NCI-H2171 treated with DMSO at 0.1 percent for 48 hours (cell line): ENCODE data around the gene BRF1.

ENCODE experiments used
- DNase-seq: peaks from one replicate; lab custom pipeline; 2025; lab: John Stamatoyannopoulos, UW

The BRF1 gene

DNA sequence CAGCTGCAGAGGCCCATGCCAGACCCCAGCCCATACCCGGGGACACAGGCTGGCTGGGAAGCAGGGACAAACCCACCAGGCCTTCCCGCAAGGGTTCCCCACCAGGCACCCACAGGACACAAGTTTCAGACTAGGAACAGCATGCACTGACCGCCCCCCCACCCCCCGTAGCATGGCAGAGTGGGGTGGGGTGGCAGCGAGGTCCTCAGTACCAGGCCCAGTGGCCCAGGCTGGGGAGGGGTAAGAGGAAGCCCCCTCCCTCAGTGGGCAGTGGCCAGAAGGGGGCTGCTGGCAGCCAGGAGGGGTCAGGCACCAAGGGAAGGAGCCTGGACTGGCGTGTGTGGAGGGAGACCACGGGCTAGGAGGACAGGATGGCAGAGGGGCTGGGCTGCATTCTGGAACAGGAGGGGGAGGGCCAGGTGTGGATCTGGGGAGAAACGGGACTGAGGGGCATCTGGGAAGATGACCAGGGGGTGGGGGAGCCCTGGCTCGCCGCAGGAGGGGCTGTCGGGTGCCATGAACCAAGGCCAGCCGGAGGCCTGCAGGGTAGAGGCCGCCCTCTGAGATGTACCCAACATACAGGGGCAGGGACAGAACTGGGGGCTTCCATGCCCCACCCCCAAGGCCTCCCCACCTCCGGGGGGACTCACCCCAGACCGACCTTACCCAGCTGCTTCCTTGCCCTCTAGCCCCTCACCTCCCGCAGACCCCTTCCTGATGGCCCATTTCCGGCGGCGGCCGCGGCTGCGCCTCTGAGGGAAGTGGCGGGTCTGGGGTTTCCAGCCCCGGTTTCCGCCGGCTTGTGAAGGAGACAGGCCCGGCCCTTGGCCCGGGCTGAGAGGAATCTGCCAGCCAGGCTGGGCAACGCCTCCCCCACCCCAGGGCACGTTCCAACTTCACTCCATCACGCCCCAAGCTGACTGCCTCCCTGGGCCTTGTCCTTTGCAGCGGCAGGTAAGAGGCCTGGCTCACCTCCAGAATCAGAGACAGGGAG is 126.6 kb downstream of the BRF1 start:
- no peak for DNase-seq

DNA sequence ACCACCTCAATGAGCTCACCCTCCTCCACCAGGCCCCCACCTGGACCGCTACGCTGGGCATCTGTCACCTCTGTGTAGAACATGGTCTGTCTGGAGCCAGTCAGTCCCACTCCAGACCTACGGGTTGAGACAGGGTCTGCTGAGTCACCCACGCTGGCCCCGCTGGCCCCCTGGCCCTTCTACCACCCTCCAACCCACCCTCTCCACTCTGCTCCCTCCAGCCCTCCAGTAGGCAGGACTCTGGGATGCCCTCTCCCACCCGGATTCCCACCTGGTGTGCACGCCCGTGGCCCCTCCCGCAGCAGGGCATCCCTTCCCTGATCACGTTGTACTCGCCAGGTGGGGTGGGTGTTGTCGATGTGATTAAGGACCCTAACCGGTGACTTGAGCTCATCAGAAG is 127.7 kb downstream of the BRF1 start:
- no peak for DNase-seq

DNA sequence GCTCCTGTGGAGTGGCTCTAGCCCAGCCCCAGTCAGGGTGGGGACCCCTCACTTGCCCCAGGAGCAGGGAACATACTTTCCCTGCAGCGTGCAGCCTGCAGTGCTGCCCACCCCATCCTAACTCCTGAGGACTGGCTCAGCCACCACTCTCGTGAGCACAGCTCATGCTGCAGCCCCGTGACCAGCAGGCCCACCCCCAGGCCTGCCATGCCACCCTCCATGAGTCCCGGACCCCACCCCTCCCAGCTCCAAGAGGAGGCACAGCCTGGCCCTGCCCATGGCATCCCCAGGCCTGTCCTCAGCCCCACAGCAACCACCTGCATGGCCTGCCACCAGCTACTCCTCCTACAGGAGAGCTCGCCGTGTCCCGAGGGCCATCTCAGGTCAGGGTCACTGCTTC is 128.3 kb downstream of the BRF1 start:
- no peak for DNase-seq

GRCh38 chr14:105171004-105171673 is 129.7 kb downstream of the BRF1 start:
- no peak for DNase-seq

GRCh38 chr14:105169776-105170655 is 130.8 kb downstream of the BRF1 start:
- no peak for DNase-seq

- DNase-seq = peak; percentile 61
These were observed 131.8 kb downstream of the BRF1 start for GRCh38 chr14:105168979-105169507.

DNA sequence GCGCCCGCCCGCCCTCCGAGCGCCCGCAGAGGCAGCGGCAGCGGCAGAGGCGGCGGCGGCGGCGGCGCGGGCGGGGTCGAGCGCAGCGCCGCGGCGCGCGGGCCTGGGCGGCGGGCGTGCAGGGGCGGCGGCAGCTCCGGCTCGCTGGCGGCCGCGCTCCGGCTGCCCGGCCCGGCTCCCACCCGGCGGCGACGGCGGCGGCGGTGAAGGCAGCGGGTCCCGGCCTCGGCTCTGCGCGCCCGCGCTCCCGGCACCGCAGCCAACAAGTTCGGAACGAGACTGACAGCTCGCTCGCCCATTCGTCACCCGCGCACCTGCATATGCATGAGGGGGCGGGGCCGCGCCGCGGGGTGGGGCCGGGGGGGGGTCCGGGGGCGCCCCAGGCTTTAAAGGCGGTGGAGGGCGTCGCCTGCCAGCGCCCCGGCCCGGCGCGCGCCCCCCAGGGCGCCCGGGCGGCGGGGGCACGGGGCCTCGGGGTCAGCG is 132.3 kb downstream of the BRF1 start, which contains the start of gene JAG2:
JAG2 (minus strand) TSS at position 281 of the 483 bp plus-strand sequence. CDS start 356 bp downstream, outside the sequence.
- peak; percentile 73 for DNase-seq

- no peak for DNase-seq
These were observed 132.7 kb downstream of the BRF1 start for GRCh38 chr14:105168093-105168420.

DNA sequence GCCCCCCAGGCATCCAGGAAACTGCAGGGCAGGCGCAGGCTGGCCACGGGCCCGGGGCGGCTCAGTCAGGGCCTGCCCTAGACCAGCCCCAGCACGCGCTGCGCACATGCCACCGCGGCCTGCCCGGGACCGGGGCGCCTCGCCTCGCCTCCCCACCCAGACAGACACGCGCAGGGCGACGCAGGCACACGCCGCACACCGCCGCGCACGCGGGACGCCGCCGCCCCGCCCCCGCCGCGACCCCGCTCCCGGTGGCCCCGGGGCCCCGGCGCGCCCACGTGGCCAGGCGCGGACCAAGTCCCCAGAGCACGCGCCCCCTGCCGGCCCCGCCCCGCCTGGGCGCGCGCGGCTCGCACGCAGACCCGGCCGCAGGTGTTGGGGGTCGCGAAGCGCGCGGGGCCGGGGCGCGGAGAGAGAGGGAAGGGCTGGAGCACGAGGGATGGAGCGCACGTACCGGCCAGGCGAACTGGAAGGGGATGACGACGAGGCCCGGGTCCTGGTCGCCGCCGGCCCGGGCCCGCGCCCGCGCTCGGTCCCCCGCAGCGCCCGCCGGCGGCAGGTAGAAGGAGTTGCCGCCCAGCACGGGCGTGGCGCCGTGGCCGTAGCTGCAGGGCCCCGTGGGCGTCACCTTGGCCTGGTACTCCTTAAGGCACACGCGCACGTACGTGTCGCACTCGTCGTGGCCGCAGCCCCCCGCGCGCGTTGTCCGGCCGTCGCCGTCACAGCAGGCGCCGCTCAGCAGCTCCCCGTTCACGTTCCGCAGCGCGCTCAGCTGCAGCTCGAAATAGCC is 133.3 kb downstream of the BRF1 start:
- DNase-seq = peak; percentile 60

- peak; percentile 73 for DNase-seq
These were observed 134.1 kb downstream of the BRF1 start for GRCh38 chr14:105166571-105167302.

GRCh38 chr14:105165761-105166485 is 134.9 kb downstream of the BRF1 start:
- peak; percentile 84 for DNase-seq

DNA sequence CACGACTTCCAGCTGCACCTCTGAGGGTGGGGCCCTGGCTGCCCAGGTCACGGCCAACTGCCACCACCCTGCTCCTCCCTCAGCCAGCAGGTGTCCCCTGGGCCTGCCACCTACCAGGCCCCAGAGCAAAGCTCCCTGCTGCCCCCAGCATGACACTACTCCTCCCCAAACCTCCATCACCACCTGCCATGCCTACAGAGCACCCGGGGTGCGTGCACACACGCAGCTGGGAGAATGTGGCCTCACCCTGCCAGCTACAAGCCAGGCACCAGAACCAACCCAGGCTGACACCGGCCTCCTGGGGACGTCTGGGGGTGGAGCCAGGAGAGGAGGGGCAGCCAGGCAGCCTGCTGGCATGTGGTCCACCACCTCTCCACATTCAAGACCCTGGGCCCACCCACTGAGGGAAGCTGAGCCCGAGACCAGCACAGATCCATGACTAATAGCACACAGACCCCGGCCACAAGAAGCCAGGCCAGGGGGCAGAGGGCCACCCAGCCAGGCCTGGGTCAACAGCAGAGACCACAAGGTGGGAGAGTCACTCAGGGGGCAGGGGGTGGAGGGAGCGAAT is 135.6 kb downstream of the BRF1 start:
- DNase-seq = peak; percentile 98

DNA sequence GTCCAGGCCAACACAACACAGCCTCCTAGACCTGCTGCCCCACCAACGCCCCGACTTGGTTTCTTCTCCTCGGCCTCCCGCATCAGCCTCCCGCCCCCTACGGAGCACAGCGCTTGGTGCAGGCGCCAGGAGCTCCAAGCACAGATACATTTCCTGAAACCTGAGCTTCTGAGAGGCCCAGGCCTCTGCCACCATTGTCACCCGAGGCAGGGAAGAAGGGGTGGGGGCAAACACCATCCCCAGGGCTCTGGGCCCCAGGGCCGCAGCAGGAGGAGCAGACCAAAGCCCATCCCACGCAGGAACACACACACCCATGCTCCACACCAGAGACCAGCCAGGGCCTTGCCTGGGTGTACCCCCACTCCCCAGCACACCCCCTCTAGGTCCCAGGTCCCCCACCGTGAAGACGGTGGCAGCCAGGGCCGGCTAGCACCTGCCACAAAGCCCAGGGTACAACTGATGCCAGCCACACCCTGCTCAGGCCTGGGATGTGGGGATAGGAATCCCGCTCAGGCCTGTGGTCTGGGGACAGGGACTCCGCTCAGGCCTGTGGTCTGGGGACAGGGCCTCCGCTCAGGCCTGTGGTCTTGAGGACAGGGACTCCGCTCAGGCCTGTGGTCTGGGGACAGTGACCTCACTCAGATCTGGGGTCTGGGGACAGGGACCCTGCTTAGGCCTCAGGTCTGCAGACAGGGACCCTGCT is 137.6 kb downstream of the BRF1 start:
- peak; percentile 79 for DNase-seq

- no peak for DNase-seq
These were observed 138.2 kb downstream of the BRF1 start for GRCh38 chr14:105162669-105162979.

DNA sequence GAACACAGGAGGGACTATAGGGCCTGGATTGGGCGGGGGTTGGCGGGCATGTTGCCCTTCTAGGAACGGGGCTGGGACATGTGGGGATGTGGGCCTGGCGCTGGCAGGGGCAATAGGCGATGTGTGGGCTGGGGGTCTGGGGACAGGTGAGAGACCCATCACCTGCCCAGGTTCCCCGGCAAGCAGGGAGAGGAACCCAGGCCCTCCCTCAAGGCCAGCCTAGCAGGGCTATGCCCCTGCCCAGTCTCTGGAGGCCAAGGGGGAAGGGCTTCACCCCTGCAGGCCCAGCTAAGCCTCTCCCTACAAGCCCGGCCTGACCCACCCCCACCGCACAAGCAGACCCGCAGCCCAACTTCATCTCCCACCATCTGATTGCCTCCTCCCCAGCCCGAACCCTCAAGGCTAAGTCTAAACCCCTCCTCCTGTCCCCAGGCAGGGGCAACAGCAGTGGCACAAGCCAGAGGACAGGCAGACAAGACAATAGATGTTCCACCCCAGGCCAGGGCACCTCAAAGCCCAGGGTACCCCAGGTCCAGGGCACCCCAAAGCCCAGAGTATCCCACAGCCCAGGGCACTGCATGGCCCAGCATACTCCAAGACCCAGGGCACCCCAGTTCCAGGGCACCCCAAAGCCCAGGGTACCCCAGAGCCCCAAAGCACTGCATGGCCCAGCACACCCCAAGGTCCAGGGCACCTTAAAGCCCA is 138.7 kb downstream of the BRF1 start:
- DNase-seq = no peak

GRCh38 chr14:105161309-105161708 is 139.5 kb downstream of the BRF1 start:
- peak; percentile 99 for DNase-seq

DNA sequence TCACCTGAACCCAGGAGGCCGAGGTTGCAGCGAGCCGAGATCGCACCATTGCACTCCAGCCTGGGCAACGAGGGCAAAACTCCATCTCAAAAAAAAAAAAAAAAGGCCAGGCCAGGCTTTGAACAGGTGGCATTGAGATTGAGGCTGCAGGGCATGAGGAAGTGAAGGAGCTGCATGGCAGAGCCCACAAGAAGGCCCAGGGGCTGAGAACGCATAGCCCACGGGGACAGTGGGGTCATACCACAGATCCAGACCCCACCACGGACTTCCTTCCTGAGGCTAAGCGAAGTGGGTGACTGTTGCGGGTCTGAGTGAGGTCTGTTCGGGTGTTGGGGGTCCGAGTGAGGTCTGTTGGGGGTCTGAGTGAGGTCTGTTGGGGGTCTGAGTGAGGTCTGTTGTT is 140.0 kb downstream of the BRF1 start:
- peak; percentile 41 for DNase-seq

GRCh38 chr14:105159344-105159743 is 141.5 kb downstream of the BRF1 start:
- no peak for DNase-seq
